ENCODE results near the gene ZNF396.

Gene ZNF396

DNA sequence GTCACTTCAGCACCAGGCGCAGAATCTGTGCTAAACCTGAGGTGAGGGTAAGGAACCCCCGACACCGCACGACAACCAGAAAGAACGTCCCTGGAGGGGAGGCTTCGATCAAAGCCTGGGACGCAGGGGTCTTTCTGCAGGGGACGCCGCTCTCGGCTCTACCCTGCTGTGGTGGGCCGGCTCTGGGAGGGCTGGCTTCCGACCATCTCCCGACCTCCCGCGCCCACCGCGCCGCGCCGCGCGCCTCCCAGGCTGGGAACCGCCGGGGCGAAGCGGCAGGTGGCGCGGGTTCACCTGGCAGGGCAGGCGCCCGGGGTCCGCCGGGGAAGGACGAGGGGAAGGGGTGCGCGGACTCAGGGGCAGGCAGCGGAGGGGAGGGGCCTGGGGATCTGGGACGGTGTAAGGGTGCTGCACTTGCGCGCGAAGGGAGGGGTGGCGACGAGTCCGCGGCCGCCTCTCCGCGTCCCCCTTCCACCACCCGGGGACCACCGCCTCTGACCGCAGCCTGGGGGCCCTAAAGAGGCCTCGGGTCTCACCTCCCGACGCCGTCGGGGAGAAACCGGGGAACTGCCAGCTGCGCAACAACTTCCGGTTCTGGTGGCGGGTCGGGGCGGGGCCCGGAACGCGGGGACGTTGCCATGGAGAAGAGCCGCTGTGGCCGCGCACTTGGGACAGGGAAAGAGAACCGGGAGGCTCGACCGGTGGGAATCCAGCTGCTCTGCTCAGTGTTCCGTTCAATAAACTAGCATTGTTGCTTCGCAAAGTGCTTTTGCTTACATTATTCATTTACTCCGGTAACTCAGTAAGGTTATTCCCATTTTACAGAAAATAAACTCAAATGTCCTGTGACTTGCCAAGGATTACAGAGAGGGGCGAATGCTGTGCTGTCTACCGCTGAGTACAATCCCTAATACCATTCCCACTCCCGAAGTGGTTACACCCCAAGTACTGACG lies at the start of gene ZNF396:
Gene ZNF396, minus strand, starts transcription at position 596 of the 954 bp plus-strand sequence. CDS start 3,045 bp downstream, outside the sequence.
- DNase-seq, result peak; percentile 52

DNA sequence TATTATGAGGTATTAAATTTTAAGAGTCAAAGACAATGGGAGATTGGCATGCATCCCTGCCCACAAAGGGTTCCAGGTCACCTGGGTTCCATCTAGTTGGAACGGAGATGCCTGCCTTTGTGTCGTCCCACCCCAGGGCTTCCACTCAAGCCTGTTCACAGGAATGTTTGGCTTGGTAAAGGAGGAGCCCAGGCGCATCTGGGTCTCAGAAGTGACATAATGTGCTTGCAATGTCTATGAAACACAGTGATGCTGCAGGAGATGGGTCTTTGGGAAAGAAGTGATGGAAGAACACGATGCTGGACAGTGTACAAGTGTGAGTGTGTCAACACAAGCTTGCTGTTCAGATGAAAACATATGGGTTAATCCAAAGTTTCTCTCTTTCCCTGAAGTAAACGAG lies 49.6 kb upstream of the ZNF396 start:
- no peak for DNase-seq

DNA sequence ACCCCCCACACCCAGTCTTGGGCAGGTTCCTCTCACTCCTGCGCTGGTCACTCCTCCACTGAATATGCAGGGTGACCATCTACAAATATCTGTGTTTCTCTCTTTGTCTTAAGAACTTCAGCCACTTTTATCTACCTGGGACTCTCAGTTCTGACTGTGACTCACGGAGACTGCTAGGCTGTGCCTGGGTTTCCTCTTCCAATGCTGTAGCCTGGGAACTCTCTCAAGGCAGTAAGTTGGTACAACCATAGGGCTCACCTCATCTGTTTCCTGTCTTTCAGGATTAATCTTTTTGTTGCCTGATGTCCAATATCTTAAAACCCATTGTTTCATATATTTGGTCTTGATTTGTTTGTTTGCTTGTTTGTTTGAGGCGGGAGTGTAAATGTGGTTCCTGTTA lies 47.2 kb upstream of the ZNF396 start:
- DNase-seq, result no peak

DNA sequence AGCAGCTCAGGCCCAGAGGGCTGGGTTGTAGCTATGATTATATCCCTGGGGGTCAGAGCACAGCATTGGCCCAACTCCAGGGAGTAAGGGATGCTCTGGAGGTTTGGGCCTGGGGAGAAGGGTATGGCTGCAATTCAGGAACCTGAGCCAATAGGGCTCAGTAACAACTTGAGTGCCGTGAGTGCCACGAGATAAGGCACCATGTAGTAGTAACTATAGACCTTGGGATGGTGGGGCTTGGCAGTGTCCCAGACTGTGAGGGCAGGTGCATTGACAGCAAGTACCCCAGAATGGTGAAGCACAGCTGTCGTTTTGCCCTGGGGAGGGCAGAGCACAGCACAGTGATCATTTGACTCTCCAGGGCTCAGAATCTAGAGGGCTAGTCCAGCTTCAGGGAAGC lies 45.1 kb upstream of the ZNF396 start:
- DNase-seq, result no peak

DNA sequence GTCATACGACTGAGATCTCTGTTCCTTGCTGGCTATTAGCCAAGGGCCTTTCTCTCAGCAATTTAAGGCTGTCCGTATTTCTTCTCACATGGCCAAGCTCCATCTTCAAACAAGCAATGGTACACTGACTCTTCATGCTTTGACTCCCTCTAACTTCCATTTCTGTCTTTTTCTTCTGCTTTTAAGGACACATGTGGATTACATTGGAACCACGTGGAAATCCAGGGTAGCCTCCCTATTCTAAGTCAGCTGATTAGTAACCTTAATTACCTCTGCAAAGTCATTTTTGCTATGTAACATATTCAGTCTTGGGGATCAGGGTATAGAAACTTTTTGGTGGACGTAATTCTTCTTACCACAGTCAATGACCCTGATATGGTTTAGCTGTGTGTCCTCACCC lies 41.5 kb upstream of the ZNF396 start:
- no peak for DNase-seq

DNA sequence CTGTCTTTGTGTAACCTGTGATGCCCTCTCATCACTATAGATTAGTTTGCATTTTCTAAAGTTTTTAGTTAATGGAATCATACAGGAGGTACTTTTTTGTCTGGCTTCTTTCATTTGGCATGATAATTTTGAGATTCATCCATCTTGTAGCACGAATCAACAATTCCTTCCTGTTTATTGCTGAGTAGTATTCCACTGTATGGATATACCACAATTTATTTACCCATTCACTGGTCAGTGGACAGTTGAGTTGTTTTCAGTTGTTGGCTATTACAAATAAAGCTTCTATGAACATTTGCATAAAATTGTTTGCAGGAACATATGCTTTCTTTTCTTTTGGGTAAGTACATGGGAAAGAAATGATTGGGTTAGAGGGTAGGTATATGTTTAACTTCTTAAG lies 40.1 kb upstream of the ZNF396 start:
- no peak for DNase-seq

DNA sequence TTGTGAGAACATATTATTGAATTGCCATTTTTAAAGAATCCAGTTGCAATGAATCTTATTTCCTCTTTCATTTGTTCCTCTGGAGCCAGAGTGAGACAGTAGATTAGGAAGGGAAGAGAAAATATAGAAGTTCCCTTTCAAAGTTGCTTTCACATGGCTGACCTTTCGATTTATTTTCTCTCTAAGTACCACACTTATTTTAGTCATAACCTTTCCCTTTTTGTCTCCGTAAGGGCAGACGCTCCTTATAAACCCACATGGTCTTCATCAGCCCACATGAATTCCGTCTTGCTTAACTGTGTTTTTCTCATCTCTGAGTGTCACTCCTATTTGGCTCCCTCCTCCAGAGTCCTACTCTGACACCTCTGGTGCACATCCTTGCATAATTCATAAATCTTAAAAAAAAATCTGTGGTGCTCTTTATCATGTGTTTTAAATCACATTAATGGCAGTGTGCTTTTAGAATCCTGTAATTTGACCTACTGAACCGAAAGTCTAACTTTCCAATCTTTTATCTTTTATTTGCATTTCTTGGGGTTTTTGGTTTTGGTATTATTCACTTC lies 38.5 kb upstream of the ZNF396 start:
- DNase-seq, result no peak

DNA sequence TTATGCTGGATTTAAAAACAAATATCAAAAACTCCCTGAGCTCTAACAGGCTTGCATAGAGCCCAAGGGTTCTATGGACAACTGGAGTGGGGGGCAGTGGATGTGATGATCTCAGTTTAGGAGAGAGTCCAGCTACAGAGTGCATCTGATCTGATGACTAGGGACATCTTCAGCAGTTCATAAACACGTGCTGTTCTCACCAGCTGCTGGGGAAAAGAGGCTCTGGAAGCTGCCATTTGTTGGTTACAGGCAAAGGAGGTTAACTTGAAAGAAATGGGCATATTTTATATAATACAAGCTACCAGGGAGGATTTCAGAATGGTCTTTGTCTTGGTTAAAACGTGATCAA lies 36.0 kb upstream of the ZNF396 start:
- no peak for DNase-seq

DNA sequence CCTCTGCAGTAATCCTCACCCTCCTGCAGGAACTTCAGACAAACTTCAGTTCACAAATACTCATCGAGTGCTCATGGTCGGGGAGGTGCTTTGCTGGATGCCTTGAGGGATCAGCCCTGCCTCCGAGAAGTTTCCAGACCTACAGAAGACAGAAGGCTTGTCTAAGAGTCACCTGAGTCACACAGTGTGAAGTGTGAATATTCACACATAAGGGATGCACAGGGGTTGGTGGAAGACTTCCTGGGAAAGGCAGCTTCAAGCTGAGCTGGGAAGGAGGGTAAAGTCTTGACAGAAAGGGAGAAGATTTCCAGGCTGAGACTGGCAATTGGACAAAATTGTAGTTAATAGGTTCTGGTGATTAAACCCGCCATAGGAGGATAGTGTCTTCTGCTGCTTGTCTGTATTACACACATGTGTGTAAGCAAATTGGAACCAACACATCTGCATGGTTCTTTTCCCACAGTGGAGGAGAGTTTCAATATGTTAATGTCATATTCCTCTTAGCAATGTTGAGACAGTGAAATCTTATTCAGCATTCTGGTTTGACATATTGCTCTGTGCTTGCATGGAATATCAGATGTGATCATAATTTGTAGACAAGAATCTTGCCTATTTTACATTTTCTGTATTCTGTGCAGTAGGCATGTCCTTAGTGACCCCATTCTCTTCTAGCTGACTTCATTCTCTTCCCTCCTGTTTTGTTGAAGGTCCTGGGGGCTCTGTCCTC lies 34.7 kb upstream of the ZNF396 start:
- DNase-seq, result no peak

DNA sequence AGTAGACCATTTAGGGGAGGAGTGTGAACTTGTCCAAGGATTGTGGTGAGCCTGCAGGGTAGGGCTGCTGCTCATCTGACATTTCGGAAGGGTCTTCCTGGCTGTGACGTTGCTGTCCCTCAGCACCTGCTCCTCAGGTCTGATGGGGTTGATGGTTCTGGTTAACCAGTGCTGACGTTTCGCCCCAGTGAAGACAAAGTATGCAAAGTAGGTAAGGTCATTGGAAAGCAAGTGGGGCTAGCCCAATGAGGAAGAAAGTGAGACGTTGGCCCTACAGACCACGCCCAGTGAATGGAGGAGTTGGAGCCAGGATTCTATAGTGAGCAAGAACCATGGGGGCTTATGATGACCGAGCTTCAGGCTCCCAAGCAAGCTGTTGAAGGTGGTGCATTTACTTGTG lies 33.4 kb upstream of the ZNF396 start:
- DNase-seq, result no peak

DNA sequence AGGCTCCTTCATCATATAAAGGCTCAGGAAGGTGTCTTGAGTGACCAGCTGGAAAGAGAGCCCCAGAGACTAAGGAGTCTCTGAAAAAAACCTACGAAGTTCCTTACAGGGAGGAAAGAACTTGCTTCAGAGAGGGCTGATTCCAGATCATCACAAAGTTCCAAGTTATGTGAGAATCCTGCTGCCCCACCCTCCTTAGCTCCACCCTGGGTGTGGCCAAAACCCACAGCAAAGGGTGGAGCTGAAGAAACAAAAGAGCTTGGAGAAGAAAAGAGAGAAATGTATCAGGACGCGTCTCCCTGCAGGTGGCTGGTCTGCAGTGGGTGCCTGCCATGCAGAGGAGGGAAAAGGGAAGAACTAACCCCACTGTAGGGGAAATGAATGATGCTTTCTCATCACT lies 32.8 kb upstream of the ZNF396 start:
- no peak for DNase-seq

DNA sequence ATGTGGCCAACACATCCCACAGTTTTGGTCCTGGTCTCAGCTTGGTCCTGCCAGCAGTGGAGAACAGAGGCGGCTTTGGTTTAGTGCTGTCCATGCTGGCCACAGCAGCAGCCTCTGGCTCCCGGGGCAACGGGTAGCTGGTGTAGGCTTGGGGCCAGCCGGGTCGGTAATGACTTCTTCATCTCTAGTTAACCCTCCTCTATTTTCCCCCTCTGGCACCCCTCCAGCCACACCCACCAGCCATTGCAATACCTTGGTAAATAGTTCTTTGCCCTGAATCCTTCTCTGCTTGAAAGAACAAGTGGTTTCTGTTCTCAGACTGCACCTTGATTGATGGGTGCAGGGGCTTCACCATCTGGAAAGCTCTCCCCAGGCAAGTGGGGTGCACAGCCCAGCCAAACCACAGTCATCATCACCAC lies 31.7 kb upstream of the ZNF396 start:
- DNase-seq, result no peak

DNA sequence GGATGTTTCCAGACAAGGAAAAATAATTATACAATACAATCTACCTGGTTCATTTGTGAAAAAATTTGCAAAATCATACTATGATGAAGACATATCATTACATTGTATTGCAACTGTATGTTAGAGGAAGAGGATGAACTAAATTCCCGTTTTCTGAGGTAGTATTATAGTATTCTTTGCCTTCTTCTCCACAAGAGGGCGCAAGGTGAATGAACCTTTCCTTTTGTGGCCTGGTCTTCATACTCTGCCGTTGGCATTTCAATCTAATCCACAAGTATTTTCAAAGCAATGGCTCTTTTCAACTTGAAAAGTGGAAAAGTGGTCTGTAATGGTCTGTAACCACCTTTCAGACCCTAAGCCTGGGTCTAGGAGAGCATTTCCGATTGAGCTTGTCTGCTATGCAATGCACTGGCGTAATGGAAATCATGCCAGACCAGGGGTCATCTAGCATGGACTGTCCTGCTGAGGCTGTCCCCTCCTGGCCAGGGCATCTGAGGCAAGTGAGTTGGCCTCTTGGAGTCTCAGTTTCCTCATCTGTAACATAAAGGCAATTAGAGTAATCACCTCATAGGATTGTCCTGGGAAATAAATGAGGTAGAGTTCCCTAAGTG lies 30.8 kb upstream of the ZNF396 start:
- no peak for DNase-seq

DNA sequence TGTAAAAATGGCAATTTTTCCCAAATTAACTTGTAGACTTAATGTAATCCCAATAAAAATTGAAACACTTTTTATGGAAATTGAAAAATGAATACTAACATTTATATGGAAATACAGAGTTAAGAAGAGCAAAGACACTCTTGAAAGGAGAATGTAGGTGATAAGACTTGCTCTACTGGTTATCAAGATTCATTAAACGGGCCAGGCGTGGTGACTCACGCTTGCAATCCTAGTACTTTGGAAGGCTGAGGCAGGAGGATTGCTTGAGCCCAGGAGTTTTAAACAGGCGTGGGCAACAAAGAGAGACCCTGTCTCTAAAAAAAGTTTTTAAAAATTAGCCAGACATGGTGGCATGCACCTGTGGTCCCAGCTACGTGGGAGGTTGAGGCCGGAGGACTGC lies 29.5 kb upstream of the ZNF396 start:
- no peak for DNase-seq

DNA sequence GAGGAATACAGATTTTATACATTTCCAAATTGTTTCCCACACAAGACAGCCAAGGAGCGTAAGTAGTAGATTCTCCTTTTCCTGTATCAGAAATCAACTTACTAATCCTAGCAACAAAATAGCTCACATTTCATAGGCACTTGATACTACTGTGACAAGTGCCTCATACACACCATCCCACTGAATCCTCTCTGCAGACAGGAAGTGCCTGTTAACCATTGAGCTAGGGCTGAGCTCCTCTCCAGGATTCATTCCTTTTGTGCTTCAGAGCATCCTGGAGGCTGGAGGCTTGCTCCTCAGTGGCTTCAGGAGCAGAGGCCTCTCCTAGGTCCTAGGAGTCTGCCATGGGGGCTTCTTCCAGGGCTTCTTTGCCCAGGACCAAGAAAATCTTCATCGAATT lies 20.8 kb upstream of the ZNF396 start:
- DNase-seq, result no peak

DNA sequence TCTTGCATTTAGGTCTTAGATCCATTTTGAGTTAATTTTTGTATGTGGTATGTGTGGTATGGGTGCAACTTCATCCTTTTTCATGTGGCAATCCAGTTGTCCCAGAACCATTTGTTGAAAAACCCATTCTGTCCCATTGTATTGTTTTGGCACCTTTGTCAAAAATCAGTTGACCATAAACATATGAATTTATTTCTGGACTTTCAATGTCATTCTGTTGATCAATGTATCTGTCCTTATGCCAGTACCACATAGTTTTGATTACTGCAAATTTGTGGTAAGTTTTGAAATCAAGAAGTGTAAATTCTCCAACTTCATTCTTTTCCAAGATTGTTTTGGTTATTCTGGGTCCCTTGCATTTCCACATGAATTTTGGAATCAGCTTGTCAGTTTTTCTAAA lies 16.6 kb upstream of the ZNF396 start:
- no peak for DNase-seq

DNA sequence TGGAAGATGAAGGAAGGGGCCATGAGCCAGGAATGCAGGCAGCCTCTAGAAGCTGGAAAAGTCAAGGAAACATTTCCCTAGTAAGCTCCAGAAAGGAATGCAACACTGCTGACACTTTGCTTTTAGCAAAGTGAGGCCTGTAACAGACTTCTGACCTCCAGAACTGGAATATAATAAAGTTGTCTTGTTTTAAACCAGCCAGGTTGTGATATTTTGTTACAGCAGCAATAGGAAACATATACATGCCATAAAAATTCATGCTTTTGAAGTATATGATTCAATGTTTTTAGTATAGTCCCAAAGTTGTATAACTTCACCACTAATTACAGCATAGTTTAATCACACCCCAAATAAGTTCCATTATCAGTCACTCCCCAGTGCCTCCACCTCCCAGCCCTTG lies 15.2 kb upstream of the ZNF396 start:
- no peak for DNase-seq

DNA sequence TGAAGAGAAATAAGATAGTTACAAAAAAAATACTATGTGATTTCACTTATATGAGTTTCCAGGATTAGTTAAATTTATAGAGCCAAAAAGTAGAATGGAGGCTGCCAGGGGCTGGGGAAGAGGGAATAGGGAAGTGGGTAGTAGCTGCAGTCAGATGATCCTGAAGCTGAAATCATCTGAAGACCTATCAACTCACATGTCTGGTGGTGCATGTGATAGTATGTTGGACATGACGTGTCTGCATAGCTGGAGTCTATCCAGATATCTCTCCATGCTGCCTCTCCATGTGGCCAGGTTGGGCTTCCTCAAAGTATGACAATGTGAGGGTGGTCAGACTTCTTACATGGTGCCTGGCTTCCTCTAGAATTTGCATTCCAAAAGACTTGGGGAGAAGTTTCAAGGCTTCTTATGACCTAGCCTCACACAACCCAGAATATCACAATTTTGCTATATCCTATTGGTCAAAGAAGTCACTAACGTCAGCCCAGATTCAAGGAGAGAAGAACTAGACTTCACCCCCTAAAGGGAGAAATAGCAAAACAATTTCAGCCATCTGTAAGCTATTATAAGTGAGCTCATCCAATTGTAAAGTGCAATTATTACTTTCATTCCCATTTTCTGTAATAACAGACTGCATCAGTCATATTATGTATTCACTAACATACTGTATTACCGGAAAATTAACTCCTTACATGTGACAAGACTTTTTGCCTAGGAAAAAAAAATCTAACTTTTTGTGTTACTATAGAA lies 14.0 kb upstream of the ZNF396 start:
- DNase-seq, result no peak

DNA sequence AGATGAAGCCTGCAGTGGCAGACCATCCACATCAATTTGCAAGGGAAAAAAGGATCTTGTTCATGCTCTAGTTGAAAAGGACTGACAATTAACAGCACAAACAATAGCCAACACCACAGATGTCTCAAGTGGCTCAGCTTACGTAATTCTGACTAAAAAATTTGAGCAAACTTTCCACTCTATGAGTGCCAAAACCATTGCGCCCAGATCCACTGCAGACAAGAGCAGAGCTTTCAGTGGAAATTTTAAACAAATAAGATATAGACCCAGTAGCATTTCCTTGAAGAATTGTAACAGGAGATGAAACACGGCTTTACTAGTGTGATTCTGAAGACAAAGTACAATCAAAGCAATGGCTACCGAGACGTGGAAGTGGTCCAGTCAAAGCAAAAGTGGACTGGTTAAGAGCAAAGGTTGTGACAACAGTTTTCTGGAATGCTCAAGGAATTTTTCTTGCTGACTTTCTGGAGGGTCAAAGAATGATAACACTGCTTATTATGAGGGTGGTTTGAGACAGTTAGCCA lies 12.0 kb upstream of the ZNF396 start:
- DNase-seq, result no peak

DNA sequence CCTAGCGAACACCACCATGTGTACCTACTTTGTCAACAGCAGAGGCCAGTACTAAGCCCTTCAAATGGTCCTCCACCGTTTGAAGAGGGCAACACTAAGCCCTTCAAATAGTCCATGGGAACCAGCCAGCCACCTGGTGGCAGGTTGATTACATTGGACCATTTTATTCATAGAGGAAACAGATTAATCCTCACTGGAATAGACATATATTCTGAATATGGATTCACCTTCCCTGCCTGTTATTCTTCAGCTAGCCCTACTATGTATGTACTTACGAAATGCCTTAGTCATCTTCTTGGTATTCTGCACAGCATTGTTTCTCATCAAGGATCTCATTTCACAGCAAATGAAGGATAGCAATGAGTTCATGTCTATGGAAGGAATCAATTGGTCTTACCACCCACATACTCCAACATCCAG lies 10.0 kb upstream of the ZNF396 start:
- DNase-seq, result no peak

DNA sequence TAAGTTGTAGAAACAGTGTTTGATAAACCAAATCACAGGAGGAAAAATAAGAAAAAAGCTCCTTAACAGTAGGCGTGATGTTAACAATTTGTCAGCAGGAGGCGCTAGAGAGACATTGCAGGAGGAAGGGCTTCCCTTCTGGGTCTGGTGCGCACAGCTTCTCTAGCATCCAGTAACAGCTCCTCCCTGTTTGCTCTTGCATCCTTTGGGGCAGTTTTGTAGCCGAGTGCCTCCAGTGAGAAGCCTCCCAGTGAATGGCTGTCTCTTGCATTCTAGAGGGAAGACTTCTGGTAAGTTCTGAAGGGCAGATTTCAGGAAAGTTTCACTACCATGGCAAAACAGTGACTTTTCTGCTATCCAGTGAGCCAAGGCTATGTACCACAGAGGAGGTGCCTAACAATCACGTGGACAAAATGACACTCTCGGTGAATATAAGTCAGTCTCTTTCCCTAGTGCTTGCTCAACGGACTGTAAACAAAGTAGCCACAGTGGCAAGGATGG lies 9.5 kb upstream of the ZNF396 start:
- no peak for DNase-seq

DNA sequence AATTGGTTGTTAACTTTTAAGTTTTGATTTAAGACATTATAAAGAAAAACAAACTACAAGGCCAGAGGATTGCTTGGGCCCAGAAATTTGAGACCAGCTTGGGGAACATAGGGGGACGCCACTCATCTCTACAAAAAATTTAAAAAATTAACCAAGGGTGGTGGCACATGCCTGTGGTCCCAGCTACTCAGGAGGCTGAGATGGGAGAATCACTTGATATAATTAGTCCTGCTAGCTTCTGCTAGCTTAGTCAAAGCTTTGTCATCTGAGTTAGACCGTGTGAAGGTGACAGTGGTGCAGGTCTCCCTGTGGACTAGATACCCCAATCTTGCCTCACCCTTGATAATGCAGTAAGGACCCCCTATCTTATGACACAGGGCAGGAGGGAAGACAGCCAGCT lies 6.0 kb upstream of the ZNF396 start:
- DNase-seq, result no peak

All from T1000 (cell line).